ENCODE results near the gene PAGE2B. TPM values are rescaled to one million over a fixed set of nuclear protein-coding genes. Genes with fewer than 3 reads are reported as not detected.

Gene PAGE2B
- total and polyA plus RNA-seq, 4 donors = not detected

- Histone ChIP-seq H3K4me3 (ENCODE audit: low read length in 2 of 2) (no peak overlapping the region), H3K27me3 (ENCODE audit: control insufficient read depth in 1 of 2, insufficient read depth in 2 of 2, low read length in 1 of 2) (no peaks in the 10 kb centered on the region), H3K27ac (ENCODE audit: low read depth in 1 of 2, low read length in 2 of 2) (no peak overlapping the region), H3K36me3 (ENCODE audit: control insufficient read depth in 1 of 2, insufficient read depth in 2 of 2, low read length in 1 of 2) (no peaks in the 10 kb centered on the region), H3K4me1 (ENCODE audit: control insufficient read depth in 1 of 2, insufficient read depth in 2 of 2, low read length in 2 of 2) (no peaks in the 10 kb centered on the region), H3K9me3 (ENCODE audit: control insufficient read depth, low read length) (no peaks in the 10 kb centered on the region)
- 47 to 79% methylated on average over 1 of the region's 1 CpG for WGBS, 2 donors
- intact Hi-C loops (cut with DNase I) = no loop called here
- DNase-seq (no peak), ATAC-seq (ENCODE audit: low FRiP score) (no peak)
Observed at GRCh38 chrX:55119712-55120111, 44.9 kb downstream of the PAGE2B start.

DNA sequence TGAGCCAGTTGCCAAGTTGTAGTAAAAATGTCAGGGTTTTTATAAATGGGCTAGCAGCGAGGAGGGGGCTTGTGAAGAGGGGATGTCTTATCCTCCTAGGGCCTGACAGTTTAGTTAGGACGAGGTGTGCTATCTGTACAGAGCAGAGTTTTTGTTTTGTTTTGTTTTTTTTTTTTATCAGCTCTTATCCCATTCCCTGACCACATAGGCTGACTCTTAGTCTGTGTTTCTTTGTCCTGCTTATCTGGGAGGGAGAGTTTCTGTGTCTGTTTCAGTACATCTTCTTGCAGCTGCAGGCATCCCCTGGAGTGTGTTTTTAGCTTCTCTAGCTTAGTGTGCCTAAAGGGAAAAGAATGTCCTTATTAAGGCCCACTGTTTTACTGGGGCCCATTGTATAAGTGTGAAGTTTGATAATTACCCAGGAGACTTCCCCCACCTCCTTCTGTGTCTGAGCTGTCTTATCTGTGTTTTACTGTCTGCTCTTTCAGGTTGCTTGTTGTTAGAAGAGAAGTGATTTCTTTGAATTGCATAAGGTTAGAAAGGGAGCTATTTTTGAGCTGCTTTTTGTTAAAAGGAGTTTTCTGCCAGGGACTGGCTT lies 46.0 kb downstream of the PAGE2B start:
- no peaks in the 10 kb centered on the region for H3K36me3 ChIP-seq (ENCODE audit: control insufficient read depth in 1 of 2, insufficient read depth in 2 of 2, low read length in 1 of 2)
- intact Hi-C loops (cut with DNase I) = no loop called here
- no peaks in the 10 kb centered on the region for H3K9me3 ChIP-seq (ENCODE audit: control insufficient read depth, low read length)
- H3K27ac ChIP-seq (ENCODE audit: low read depth in 1 of 2, low read length in 2 of 2) = no peak overlapping the region
- no peak overlapping the region for H3K4me3 ChIP-seq (ENCODE audit: low read length in 2 of 2)
- no peaks in the 10 kb centered on the region for H3K4me1 ChIP-seq (ENCODE audit: control insufficient read depth in 1 of 2, insufficient read depth in 2 of 2, low read length in 2 of 2)
- H3K27me3 ChIP-seq (ENCODE audit: control insufficient read depth in 1 of 2, insufficient read depth in 2 of 2, low read length in 1 of 2) = no peaks in the 10 kb centered on the region
- ATAC-seq (ENCODE audit: low FRiP score) (no peak), DNase-seq (no peak)
- 38 to 75% methylated on average over 2 of the region's 2 CpGs for WGBS, 2 donors

DNA sequence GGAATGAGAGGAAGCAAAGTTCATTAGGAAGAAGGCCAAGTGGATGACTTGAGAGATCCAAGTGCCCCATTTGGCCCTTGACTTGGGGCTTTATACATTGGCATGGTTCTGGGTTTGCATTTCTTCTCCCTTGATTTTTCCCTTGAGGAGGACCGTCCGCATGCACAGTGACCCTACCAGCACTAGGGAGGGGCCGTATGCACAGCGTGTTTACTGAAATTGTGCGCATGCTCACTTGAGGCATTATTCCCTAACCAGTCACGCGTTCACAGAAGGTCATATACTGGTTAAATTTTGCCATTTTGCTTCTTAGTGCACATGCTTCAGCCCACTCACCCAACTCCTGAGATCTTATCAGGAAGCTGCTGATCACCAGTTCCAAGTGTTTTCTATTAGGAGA lies 49.1 kb downstream of the PAGE2B start:
- Histone ChIP-seq H3K4me1 (ENCODE audit: control insufficient read depth in 1 of 2, insufficient read depth in 2 of 2, low read length in 2 of 2) (no peaks in the 10 kb centered on the region), H3K4me3 (ENCODE audit: low read length in 2 of 2) (no peak overlapping the region), H3K27ac (ENCODE audit: low read depth in 1 of 2, low read length in 2 of 2) (no peak overlapping the region), H3K27me3 (ENCODE audit: control insufficient read depth in 1 of 2, insufficient read depth in 2 of 2, low read length in 1 of 2) (no peaks in the 10 kb centered on the region), H3K36me3 (ENCODE audit: control insufficient read depth in 1 of 2, insufficient read depth in 2 of 2, low read length in 1 of 2) (no peaks in the 10 kb centered on the region), H3K9me3 (ENCODE audit: control insufficient read depth, low read length) (no peaks in the 10 kb centered on the region)
- ATAC-seq (ENCODE audit: low FRiP score) (no peak), DNase-seq (no peak)
- intact Hi-C loops (cut with DNase I) = no loop called here
- 77 to 93% methylated on average over 7 of the region's 7 CpGs for WGBS, 2 donors

DNA sequence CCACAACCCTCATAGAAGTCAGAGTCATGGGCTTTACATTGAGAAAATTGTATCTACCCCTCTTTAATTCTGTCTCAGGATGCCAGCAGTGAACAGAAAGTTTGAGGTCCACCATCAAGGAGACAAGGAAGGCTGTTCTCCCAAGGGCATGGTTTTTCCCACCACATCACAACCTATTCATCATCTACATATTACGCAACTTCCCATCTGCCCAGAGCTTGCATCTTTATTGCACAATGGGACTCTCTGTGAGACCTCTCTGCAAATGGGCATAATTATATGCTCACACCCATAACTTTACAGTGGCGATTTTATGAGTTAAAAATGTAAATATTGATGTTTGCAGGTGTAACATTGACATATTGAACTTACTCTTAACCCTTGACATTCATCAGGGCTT lies 52.9 kb downstream of the PAGE2B start:
- intact Hi-C loops (cut with DNase I) = no loop called here
- DNase-seq = no peak
- WGBS, 2 donors = 60 to 73% methylated on average over 2 of the region's 2 CpGs
- no peak for ATAC-seq (ENCODE audit: low FRiP score)
- no peaks in the 10 kb centered on the region for H3K9me3 ChIP-seq (ENCODE audit: control insufficient read depth, low read length)
- no peak overlapping the region for H3K27ac ChIP-seq (ENCODE audit: low read depth in 1 of 2, low read length in 2 of 2)
- H3K4me1 ChIP-seq (ENCODE audit: control insufficient read depth in 1 of 2, insufficient read depth in 2 of 2, low read length in 2 of 2) = no peaks in the 10 kb centered on the region
- no peak overlapping the region for H3K4me3 ChIP-seq (ENCODE audit: low read length in 2 of 2)
- no peaks in the 10 kb centered on the region for H3K36me3 ChIP-seq (ENCODE audit: control insufficient read depth in 1 of 2, insufficient read depth in 2 of 2, low read length in 1 of 2)
- no peaks in the 10 kb centered on the region for H3K27me3 ChIP-seq (ENCODE audit: control insufficient read depth in 1 of 2, insufficient read depth in 2 of 2, low read length in 1 of 2)

Other genes starting within 250 kb of the PAGE2B start
- 10 to 100 TPM; 13.5 to 21.2 TPM for gene TRO, start 154.2 kb upstream of the PAGE2B start, total RNA-seq
- gene TRO, start 154.2 kb upstream of the PAGE2B start, polyA plus RNA-seq = 10 to 100 TPM in 1 of 2 donors, 1 to 10 TPM in 1; 1.3 to 35.4 TPM
- under 1 TPM; 0.30 to 0.39 TPM for gene PFKFB1, start 80.8 kb upstream of the PAGE2B start, total RNA-seq
- not detected for gene PFKFB1, start 80.8 kb upstream of the PAGE2B start, polyA plus RNA-seq
- 10 to 100 TPM in 1 of 2 donors, 1 to 10 TPM in 1; 9.9 to 10.1 TPM for gene APEX2, start 74.7 kb upstream of the PAGE2B start, total RNA-seq
- 1 to 10 TPM; 6.0 to 6.6 TPM for gene APEX2, start 74.7 kb upstream of the PAGE2B start, polyA plus RNA-seq
- gene ALAS2, start 44.1 kb upstream of the PAGE2B start, total RNA-seq = 10 to 100 TPM in 1 of 2 donors, 1 to 10 TPM in 1; 2.5 to 10.4 TPM
- gene ALAS2, start 44.1 kb upstream of the PAGE2B start, polyA plus RNA-seq = not detected
- gene PAGE2, start 14.0 kb downstream of the PAGE2B start, total RNA-seq = not detected
- gene PAGE2, start 14.0 kb downstream of the PAGE2B start, polyA plus RNA-seq = not detected
- gene PAGE5, start 145.3 kb downstream of the PAGE2B start, total RNA-seq = not detected
- not detected for gene PAGE5, start 145.3 kb downstream of the PAGE2B start, polyA plus RNA-seq
- not detected for gene PAGE3, start 189.9 kb downstream of the PAGE2B start, total RNA-seq
- not detected for gene PAGE3, start 189.9 kb downstream of the PAGE2B start, polyA plus RNA-seq